Parathyroid adenoma (tissue), 2 donors: ENCODE results near the gene GPR162.

Experiments used
- H2AFZ ChIP-seq: fragments of 300-600 bp; sonication (generic); one replicate; pipeline ENCODE4 v1.7.0; 2017; ENCODE audit warnings: antibody characterized with exemption, mild to moderate bottlenecking
- H3K27ac ChIP-seq: fragments of 300-600 bp; sonication (generic); one replicate; pipeline ENCODE4 v1.7.0; 2017
- H3K27me3 ChIP-seq: fragments of 300-600 bp; sonication (generic); one replicate; pipeline ENCODE4 v1.7.0; 2017; ENCODE audit warnings: low read length; ENCODE audit not compliant: control insufficient read depth, insufficient read depth
- H3K36me3 ChIP-seq: fragments of 300-600 bp; sonication (generic); one replicate; pipeline ENCODE4 v1.7.0; 2017; ENCODE audit warnings: low read length; ENCODE audit not compliant: control insufficient read depth, insufficient read depth
- H3K4me1 ChIP-seq: fragments of 300-600 bp; sonication (generic); one replicate; pipeline ENCODE4 v1.7.0; 2017; ENCODE audit warnings: control low read depth
- H3K4me2 ChIP-seq: fragments of 300-600 bp; sonication (generic); one replicate; pipeline ENCODE4 v1.7.0; 2017; ENCODE audit warnings: low read length
- H3K4me3 ChIP-seq: fragments of 300-600 bp; sonication (generic); one replicate; pipeline ENCODE4 v1.7.0; 2017; ENCODE audit warnings: low read depth, low read length
- H3K79me2 ChIP-seq: fragments of 300-600 bp; sonication (generic); one replicate; pipeline ENCODE4 v1.7.0; 2017; ENCODE audit warnings: control low read depth
- H3K9ac ChIP-seq: fragments of 300-600 bp; sonication (generic); one replicate; pipeline ENCODE4 v1.7.0; 2017; ENCODE audit warnings: mild to moderate bottlenecking
- H3K9me3 ChIP-seq: fragments of 300-600 bp; sonication (generic); one replicate; pipeline ENCODE4 v1.7.0; 2017; ENCODE audit warnings: low read length; ENCODE audit not compliant: control insufficient read depth
- TF ChIP-seq, protein P1 (sequence below): fragments of 300-600 bp; sonication (generic); IDR thresholded peaks from one replicate; pipeline ENCODE4 v1.7.0; 2017; ENCODE audit warnings: antibody characterized with exemption, mild to moderate bottlenecking
- donor health status: primary hyperparathyroidism.

Gene GPR162

DNA sequence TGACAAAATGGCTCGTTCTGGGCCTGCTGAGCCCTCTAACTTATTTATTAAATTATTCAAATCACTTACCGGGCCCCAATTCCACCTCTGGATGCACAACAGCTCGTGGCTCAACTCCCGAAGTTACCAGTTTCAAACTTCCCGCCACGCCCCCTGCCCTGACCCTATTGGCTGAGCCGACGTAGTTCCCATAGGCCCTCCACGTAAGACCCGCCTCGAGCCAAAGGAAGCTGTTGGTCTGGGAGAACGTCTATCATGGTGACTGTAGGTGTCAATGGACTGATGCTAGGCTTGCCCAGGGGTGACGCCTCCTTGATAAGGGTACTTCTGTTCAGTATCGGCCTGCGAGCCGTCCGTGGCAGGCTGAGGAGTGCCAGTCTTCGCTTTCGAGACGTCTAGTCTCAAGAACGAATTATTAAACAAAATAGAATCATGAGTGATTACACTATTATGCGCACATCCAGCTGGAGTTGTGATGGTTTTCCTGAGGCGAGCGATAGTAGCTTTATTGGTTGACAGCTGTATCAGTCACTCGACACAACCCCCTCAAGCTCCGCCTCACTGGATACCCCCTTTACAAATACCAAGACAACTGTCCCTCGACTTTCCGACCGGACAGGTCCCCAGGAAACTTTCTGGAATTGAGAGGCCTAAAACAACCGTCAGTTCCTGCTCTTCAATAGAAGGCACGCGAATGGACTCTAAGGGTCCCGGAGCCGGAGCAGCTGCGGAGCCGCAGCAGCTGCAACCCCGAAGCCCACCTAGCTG is 29.7 kb downstream of the GPR162 start, which contains the start of gene CDCA3:
CDCA3 (minus strand) TSS at position 134 of the 768 bp plus-strand sequence. CDS start 334 bp downstream, outside the sequence.
- Histone ChIP-seq H3K79me2 (peaks cover 23% of the 10 kb centered on the region), H3K4me3 (peak within 1 kb of the TSS; percentile 96), H3K9me3 (no peaks in the 10 kb centered on the region), H3K36me3 (no peaks in the 10 kb centered on the region), H3K4me1 (peaks cover 17% of the 10 kb centered on the region), H3K4me2 (peak within 1 kb of the TSS; percentile 99), H3K27ac (peak within 1 kb of the TSS; percentile 98), H3K9ac (peak within 1 kb of the TSS; percentile 13), H3K27me3 (no peaks in the 10 kb centered on the region), H2AFZ (peak within 1 kb of the TSS; percentile 99)
- TF ChIP-seq, protein P1, sequence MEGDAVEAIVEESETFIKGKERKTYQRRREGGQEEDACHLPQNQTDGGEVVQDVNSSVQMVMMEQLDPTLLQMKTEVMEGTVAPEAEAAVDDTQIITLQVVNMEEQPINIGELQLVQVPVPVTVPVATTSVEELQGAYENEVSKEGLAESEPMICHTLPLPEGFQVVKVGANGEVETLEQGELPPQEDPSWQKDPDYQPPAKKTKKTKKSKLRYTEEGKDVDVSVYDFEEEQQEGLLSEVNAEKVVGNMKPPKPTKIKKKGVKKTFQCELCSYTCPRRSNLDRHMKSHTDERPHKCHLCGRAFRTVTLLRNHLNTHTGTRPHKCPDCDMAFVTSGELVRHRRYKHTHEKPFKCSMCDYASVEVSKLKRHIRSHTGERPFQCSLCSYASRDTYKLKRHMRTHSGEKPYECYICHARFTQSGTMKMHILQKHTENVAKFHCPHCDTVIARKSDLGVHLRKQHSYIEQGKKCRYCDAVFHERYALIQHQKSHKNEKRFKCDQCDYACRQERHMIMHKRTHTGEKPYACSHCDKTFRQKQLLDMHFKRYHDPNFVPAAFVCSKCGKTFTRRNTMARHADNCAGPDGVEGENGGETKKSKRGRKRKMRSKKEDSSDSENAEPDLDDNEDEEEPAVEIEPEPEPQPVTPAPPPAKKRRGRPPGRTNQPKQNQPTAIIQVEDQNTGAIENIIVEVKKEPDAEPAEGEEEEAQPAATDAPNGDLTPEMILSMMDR: no peak

DNA sequence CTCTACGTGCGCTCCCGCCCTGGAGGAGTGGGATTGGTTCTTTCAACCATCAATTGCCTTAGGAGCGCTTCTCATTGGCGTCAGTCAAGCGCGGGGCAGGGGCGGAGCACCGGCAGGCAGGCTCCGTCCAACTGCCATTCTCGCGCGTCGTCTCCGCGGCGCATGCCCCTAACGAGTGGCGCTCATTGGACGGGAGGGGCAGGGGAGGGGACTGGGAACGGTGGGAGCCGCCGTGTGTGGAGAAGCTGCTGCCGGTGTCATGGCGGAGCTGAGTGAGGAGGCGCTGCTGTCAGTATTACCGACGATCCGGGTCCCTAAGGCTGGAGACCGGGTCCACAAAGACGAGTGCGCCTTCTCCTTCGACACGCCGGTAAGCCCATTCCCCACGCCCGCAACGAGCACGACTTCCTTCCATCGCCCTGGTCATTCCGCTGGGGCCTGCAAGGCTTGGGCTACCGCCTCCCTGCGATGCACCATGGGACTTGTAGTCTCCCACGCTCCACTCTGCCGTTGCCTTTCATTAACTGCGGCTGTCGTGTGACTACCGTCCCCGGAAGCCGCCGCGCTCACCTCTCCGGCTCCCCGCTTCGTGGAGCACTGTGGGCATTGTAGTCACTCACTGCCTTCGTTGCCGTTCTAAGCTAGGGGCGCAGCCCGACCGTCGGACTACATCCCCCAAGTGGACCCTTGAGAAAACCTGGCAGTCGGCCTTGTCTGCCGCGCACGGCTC is 30.5 kb downstream of the GPR162 start, which contains the start of gene USP5:
USP5 (plus strand) TSS at position 230 of the 730 bp plus-strand sequence; CDS start at position 260, 30 bp downstream.
- no peaks in the 10 kb centered on the region for H3K9me3 ChIP-seq
- H3K4me1 ChIP-seq: peaks cover 17% of the 10 kb centered on the region
- H3K4me3 ChIP-seq: peak within 1 kb of the TSS; percentile 96
- peak within 1 kb of the TSS; percentile 13 for H3K9ac ChIP-seq
- H3K4me2 ChIP-seq: peak within 1 kb of the TSS; percentile 99
- H3K36me3 ChIP-seq: no peaks in the 10 kb centered on the region
- TF ChIP-seq, protein P1: peak; percentile 16
- peak within 1 kb of the TSS; percentile 99 for H2AFZ ChIP-seq
- peak within 1 kb of the TSS; percentile 98 for H3K27ac ChIP-seq
- H3K79me2 ChIP-seq: peaks cover 23% of the 10 kb centered on the region
- H3K27me3 ChIP-seq: no peaks in the 10 kb centered on the region

DNA sequence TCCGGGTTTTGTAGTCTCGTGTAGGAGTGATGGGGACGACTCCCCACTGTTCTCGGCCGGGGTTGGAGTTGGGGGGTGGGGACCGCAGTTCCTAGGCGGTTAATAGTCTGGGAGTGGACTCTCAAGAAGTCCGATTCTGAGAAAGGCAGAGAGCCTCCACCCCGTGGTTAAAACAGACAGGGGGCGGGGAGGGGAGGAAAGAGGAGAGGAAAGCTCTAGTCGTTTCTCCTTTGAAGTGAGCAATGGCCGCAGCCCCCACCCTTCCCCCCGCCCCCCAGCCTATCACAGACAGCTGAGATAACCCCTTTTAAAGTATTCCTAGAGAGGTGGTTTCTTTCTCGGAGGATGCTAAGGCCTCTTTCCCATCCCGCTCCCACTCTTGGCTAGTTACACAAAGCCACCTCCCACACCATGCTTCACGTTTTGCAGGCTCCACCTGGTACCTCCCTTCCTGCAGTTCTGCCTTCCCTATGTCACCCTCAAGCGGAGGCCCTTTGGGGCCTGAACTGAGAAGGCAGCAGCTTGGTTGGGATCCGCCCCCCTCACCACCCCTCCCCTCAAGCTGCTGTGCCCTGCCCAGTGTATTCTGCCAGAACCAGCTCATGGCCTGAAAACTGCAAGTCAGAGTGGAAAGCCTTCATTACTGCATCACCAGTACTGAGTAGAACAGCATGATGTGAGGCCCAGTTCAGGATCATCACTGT is 31.2 kb downstream of the GPR162 start:
- TF ChIP-seq, protein P1: no peak
- Histone ChIP-seq H2AFZ (peak overlapping the region; percentile 99), H3K79me2 (peaks cover 24% of the 10 kb centered on the region), H3K4me3 (peak overlapping the region; percentile 96), H3K27ac (peak overlapping the region; percentile 98), H3K4me1 (peaks cover 17% of the 10 kb centered on the region), H3K27me3 (no peaks in the 10 kb centered on the region), H3K9ac (no peak overlapping the region), H3K36me3 (no peaks in the 10 kb centered on the region), H3K9me3 (no peaks in the 10 kb centered on the region), H3K4me2 (peak overlapping the region; percentile 60)

DNA sequence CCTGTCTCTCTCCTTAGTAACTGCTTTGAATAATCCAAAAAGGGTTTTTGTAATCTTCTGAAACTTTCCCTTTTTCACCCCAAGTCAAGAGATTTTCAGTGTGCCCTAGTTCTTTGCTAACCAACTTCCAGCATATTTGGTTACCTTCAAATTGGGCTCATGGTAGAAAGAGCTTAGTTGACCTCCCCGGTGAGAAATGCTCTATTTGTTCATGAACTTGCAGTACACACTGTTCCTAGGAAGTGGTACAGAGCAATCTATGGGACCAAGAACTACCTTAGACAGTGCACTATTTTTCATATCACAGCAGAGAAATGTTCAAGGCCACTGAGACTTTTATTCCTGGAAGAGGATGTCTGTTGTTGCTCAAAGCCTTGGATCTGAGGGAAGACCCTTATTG is 32.0 kb downstream of the GPR162 start:
- Histone ChIP-seq H3K9me3 (no peaks in the 10 kb centered on the region), H2AFZ (no peak overlapping the region), H3K4me3 (no peak overlapping the region), H3K9ac (no peak overlapping the region), H3K4me1 (peaks cover 17% of the 10 kb centered on the region), H3K4me2 (no peak overlapping the region), H3K27me3 (no peaks in the 10 kb centered on the region), H3K79me2 (peaks cover 28% of the 10 kb centered on the region), H3K27ac (peak overlapping the region; percentile 98), H3K36me3 (no peaks in the 10 kb centered on the region)
- TF ChIP-seq, protein P1: no peak
